Left hindlimb (tissue), 1 donor: ENCODE data around the gene NPHS1.

Source experiments
- DNase-seq: peaks from one replicate; pipeline ENCODE4 v3.0.0-alpha.2; 2018

Gene NPHS1

GRCh38 chr19:35786299-35787160 is 65.8 kb downstream of the NPHS1 start:
- no peak for DNase-seq

DNA sequence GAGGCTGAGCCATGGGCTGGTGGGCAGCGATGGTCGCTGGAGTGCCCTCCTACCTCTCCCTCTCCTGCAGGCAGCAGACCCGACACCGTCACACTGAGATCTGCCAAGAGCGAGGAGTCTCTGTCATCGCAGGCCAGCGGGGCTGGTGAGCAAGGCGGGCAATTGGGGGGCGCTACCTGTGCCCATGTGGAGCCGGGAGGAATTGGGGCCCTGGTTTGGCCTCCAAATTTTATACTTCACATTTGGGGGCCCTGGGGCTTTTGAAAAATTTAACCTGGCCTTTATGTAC is 67.0 kb downstream of the NPHS1 start:
- DNase-seq, result no peak

DNA sequence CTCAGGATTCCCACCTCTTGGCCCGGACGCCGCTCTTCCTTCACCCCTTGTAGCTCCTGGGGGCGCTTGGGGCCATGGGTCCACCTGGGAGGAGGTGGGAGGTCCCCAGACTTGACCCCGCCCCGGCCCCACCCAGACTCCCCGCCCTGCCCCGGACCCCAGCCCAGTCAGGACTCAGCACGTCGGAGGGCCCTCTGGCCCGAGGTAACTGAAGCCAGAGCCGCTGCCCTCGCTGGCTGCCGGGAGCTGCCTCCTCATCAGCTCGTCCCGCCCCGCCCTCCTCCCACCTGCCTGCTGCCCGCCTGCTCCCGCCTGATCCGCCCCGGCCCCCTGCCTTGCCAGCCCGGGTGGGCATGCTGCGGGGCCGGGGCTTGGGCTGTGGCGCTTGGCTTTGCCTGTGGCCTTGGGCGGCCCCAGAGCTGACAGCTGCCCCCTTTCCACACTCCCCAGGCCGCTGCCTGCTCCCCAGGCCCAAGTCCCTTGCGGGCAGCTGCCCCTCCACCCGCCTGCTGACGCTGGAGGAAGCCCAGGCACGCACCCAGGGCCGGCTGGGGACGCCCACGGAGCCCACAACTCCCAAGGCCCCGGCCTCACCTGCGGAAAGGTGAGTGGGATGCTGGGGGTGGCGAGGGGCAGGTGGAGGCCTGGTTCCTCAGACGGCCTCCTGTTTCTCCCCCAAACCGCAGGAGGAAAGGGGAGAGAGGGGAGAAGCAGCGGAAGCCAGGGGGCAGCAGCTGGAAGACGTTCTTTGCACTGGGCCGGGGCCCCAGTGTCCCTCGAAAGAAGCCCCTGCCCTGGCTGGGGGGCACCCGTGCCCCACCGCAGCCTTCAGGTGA is 67.6 kb downstream of the NPHS1 start:
- no peak for DNase-seq

- DNase-seq, result no peak
These were observed 68.6 kb downstream of the NPHS1 start for GRCh38 chr19:35783469-35784434.

DNA sequence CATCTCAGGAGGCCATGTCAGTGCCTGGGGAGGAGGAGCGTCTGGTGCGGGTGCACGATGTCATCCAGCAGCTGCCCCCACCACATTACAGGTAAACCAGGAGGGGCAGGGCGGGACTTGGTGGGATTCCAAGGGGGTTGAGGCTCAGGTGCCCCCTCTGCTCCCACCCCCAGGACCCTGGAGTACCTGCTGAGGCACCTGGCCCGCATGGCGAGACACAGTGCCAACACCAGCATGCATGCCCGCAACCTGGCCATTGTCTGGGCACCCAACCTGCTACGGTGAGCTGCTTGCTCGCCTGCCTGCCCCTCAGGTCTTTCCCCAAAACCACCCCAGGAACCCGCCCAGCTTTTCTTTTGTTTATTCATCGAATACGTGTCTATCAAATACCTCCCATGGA is 69.7 kb downstream of the NPHS1 start:
- DNase-seq, result no peak

DNA sequence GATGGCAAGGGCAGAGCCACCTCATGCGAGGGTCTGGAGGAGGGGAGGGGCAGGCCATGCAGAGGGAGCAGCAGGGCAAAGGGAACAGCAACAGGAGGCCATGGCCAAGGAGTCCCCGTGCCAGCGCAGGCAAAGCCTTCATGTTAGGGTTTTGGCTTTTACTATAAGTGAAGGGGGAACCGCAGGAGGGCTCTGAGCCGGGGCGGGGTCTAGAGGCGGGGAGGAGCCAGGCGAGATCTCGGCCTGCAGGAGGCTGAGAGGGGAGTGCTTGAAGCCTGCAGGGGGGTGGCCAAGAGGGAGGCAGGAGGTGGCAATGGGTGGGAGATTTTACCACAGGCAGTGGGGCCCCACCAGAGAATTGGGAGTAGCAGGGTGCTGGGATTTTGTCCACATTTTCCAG is 70.7 kb downstream of the NPHS1 start:
- DNase-seq, result no peak

DNA sequence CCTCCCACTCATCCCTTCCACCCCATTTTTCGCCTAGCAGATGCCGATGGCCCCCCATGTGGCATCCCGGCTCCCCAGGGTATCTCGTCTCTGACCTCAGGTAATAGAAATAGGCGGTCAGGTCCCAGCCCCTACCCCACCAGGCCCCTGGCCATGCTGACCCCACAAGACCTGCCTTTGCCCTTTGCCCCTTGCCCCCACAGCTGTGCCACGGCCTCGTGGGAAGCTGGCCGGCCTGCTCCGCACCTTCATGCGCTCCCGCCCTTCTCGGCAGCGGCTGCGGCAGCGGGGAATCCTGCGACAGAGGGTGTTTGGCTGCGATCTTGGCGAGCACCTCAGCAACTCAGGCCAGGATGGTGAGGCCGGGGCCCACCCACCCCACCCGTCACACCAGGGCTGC is 71.6 kb downstream of the NPHS1 start:
- no peak for DNase-seq

GRCh38 chr19:35780058-35780457 is 72.2 kb downstream of the NPHS1 start:
- no peak for DNase-seq

DNA sequence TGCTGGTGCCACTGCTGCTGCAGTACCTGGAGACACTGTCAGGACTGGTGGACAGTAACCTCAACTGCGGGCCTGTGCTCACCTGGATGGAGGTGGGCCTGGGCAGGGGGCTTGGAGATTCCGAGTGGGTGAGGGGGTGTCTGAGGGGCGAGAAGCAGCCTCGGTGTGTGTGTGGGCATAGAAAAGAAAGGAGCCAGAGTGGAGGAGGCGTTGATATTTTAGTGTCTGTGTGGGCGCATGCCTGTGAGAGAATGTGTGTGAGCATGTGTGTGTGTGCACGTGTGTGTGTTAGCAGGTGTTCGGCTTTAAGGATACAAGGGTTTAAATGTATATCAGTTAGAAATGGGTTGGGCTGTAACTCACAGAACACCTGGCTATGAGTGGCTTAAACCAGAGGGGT is 73.3 kb downstream of the NPHS1 start:
- DNase-seq, result no peak

DNA sequence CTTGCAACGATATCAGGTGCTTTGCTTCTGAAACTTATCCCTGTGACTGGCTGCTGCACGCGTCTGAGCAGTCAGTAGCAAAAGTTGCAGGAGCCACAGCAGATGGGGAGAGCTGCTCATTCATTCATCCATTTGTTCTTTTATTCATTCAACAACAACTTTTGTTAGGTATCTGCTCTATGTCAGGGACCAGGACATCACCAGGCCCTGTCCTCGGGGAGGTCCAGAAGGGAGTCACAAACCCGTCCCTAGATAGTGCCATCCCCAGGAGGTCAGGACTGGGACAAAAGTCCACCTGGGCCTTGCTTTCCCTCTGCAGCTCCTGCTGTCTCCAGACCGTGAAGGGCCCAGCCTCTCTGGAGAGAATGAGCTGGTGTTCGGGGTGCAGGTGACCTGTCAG is 74.3 kb downstream of the NPHS1 start:
- no peak for DNase-seq

- peak; percentile 28 for DNase-seq
These were observed 75.0 kb downstream of the NPHS1 start for GRCh38 chr19:35777086-35777841.

- DNase-seq, result peak; percentile 31
These were observed 76.1 kb downstream of the NPHS1 start for GRCh38 chr19:35776102-35776788.
